Ovary (tissue), 3 donors: ENCODE data around the gene CPOX.

Source experiments
- EP300 ChIP-seq: sonication (generic); formaldehyde crosslinking; IDR thresholded peaks from one replicate; pipeline ENCODE4 v1.6.1; 2017; ENCODE audit warnings: antibody characterized with exemption
- POLR2A ChIP-seq: fragments of 450-650 bp; IDR thresholded peaks from one replicate; pipeline ENCODE4 v1.6.1; 2017; ENCODE audit warnings: antibody characterized with exemption, mild to moderate bottlenecking, moderate library complexity
- TF ChIP-seq, protein P1 (sequence below), 3 donors: fragments of 450-650 bp in 2 of 3; fragments of 200-600 bp in 1 of 3; IDR thresholded peaks; one replicate each; pipeline versions ENCODE4 v1.5.1 to v1.8.0; 2016 to 2022; ENCODE audit warnings: antibody characterized with exemption in 3 of 3, mild to moderate bottlenecking in 1 of 3
- donor health status: DM: no; HTN: no; CAD: no.

DNA sequence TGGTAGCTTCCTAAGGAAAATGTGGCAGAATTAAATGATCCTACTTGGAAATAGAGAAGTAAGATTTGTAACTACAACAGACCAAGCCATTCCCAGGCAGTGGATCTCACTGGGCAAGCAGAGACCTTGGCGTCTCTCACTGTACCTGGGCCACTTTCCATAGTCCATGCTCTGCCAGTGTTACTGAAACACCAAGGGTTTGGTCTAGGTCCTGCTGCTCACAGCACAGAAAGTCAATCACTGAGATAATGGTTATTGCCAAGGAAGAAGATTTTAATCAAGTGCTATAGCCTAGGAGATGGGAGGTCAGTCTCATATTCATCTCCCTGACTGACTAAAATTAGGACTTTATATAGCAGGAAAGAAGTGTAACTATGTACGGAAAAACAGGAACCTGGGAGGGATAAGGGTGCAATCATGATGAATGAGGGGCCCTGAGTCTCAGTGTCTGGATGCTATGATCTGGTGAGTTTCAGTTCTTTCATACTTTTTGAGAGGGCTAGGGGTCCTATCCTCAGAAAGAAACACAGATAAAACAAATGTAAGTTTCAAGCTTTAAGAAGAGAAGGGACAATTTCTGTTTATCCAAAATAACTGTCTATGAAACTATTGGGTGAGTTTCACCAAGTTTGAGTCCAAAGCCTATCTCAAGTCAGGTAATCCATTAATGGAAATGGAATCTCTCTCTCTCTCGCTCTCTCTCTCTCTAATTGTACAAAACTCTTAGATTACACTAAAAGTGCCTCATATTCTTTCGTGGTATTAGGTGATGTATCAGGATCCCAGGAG, 41.0 kb downstream of the CPOX start:
- TF ChIP-seq POLR2A (no peak), EP300 (no peak)
- TF ChIP-seq, protein P1, sequence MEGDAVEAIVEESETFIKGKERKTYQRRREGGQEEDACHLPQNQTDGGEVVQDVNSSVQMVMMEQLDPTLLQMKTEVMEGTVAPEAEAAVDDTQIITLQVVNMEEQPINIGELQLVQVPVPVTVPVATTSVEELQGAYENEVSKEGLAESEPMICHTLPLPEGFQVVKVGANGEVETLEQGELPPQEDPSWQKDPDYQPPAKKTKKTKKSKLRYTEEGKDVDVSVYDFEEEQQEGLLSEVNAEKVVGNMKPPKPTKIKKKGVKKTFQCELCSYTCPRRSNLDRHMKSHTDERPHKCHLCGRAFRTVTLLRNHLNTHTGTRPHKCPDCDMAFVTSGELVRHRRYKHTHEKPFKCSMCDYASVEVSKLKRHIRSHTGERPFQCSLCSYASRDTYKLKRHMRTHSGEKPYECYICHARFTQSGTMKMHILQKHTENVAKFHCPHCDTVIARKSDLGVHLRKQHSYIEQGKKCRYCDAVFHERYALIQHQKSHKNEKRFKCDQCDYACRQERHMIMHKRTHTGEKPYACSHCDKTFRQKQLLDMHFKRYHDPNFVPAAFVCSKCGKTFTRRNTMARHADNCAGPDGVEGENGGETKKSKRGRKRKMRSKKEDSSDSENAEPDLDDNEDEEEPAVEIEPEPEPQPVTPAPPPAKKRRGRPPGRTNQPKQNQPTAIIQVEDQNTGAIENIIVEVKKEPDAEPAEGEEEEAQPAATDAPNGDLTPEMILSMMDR (IDR thresholded peaks at IDR 0.05): no peak
